ENCODE data around the gene TOB1. TPM values are rescaled to one million over a fixed set of nuclear protein-coding genes. Genes with fewer than 3 reads are reported as not detected.

Gene TOB1
- total RNA-seq, 1 donor from 2014 or later, result 18.8 TPM

DNA sequence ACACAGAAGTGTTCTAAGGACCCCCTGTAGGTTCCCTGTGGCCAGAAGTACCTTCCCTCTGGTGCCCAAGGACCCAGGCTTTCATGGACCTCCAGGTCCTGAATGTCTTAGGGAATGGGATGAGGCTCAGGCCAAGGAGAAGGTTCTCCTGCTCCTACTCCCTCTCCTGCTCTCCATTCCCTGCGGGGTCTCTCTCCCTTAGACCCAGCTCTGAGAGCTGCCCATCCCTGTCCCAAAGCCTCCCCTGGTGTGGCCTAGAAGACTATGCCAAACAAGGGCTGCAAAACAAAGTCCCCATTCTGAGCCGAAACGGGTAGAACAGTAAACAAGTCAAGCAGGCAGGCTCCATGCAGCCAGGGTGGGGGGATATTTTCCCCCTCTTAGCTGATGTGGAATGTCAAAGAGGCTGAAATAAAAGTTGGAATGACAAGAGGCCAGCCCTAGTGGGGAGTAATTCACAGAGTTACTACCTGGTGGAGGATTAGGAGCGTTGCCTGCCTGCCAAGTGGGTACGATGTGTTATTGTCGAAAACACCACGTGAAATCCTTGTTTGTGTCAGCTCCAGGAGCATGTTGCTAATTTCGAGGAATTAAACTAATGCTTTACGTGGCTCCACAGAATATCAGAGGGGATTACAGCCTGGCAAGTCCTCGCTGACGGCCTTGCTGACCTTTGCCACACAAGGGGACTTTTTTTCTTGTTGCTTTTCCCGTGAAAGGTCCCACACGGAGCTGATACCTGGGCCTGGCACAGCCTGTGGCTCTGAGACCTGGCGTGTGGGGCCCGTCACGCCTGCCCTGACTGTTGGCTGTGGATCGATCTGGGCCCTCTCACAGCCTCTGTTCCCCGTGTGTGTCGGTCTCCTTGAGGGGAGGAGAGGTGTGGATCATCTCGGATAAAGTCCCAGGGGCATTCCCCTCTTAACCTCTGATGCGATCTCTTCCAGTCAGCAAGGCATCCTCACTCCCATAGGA lies 27.9 kb downstream of the TOB1 start:
- CTCF ChIA-PET, result no interaction called here
- TF ChIP-seq, protein P1, sequence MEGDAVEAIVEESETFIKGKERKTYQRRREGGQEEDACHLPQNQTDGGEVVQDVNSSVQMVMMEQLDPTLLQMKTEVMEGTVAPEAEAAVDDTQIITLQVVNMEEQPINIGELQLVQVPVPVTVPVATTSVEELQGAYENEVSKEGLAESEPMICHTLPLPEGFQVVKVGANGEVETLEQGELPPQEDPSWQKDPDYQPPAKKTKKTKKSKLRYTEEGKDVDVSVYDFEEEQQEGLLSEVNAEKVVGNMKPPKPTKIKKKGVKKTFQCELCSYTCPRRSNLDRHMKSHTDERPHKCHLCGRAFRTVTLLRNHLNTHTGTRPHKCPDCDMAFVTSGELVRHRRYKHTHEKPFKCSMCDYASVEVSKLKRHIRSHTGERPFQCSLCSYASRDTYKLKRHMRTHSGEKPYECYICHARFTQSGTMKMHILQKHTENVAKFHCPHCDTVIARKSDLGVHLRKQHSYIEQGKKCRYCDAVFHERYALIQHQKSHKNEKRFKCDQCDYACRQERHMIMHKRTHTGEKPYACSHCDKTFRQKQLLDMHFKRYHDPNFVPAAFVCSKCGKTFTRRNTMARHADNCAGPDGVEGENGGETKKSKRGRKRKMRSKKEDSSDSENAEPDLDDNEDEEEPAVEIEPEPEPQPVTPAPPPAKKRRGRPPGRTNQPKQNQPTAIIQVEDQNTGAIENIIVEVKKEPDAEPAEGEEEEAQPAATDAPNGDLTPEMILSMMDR (IDR thresholded peaks at IDR 0.05), result no peak
- intact Hi-C loops (cut with micrococcal nuclease), result no loop called here
- H3K36me3 Mint-ChIP-seq (ENCODE audit: low read depth), result no peaks in the 10 kb centered on the region
- H3K4me3 Mint-ChIP-seq, result no peak overlapping the region
- H3K27me3 Mint-ChIP-seq, result peaks cover 16% of the 10 kb centered on the region
- H3K4me1 Mint-ChIP-seq, result no peaks in the 10 kb centered on the region
- DNase-seq (no peak), ATAC-seq (ENCODE audit: low read depth) (no peak)
- POLR2A ChIA-PET, result interaction anchor here (0.6 kb wide), 1 partner anchor 291 kb away, joined by 3 read pairs; no protein-coding TSS in a partner anchor
- H3K9me3 Mint-ChIP-seq, result no peaks in the 10 kb centered on the region
- H3K27ac Mint-ChIP-seq, result no peak overlapping the region

DNA sequence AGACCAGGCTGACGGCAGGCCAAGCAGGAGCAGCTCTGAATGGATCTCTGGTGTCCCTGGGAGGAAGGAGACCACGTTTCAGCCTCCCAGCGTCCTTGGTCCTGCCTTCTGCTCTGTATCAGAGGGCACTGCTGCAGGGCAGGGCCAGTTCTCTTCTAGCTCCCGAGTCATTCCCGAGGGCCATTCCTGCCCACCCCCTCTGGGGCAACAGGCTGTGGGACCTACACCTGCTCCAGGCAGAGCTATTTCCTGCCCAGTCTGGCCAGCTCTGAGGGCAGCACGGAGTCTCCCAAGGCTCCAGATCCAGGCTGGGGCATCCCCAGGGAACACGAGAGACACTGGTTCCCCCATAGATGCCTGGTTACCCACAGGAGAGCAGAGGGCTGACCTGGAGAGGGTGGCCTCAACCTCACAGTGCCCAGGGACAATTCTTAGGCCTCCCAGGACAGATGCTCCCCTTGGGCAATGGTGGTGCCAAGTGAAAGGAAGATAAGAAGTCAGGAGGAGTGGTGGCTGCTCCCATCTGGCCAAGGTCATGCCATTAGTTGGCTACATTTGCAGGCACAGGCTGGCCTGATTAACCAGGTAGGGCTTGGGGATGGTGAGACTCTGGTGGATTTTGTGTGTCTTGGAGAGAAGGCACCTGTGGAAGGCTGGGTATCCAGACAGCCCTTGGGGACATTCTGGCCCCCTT lies 28.7 kb downstream of the TOB1 start:
- DNase-seq (no peak), ATAC-seq (ENCODE audit: low read depth) (no peak)
- TF ChIP-seq, protein P1 (IDR thresholded peaks at IDR 0.05), result no peak
- no peak overlapping the region for H3K27ac Mint-ChIP-seq
- no peaks in the 10 kb centered on the region for H3K36me3 Mint-ChIP-seq (ENCODE audit: low read depth)
- no peaks in the 10 kb centered on the region for H3K9me3 Mint-ChIP-seq
- peaks cover 16% of the 10 kb centered on the region for H3K27me3 Mint-ChIP-seq
- intact Hi-C loops (cut with micrococcal nuclease), result no loop called here
- ChIA-PET POLR2A (no interaction called here), CTCF (no interaction called here)
- no peak overlapping the region for H3K4me3 Mint-ChIP-seq
- H3K4me1 Mint-ChIP-seq, result no peaks in the 10 kb centered on the region

DNA sequence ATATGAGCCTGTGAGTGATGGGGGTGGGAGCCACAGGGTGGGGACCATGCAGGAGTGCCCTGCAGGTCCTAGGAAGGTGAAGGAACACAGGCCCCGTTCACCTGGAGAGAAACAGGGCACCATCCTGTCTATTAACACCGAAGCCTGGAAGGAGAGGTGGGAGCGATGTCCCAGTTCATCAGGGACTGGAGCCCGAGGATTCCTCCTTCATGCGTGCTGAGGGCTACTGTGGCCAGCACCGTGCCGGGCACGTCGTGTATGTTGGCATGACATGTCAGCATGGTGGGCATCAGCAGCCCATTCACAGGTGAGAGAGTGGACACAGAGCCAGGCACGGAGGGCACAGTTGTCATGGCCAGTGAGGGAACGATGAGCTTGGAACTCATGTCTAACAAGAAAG lies 29.3 kb downstream of the TOB1 start:
- intact Hi-C loops (cut with micrococcal nuclease), result no loop called here
- TF ChIP-seq, protein P1 (IDR thresholded peaks at IDR 0.05), result no peak
- CTCF ChIA-PET, result no interaction called here

DNA sequence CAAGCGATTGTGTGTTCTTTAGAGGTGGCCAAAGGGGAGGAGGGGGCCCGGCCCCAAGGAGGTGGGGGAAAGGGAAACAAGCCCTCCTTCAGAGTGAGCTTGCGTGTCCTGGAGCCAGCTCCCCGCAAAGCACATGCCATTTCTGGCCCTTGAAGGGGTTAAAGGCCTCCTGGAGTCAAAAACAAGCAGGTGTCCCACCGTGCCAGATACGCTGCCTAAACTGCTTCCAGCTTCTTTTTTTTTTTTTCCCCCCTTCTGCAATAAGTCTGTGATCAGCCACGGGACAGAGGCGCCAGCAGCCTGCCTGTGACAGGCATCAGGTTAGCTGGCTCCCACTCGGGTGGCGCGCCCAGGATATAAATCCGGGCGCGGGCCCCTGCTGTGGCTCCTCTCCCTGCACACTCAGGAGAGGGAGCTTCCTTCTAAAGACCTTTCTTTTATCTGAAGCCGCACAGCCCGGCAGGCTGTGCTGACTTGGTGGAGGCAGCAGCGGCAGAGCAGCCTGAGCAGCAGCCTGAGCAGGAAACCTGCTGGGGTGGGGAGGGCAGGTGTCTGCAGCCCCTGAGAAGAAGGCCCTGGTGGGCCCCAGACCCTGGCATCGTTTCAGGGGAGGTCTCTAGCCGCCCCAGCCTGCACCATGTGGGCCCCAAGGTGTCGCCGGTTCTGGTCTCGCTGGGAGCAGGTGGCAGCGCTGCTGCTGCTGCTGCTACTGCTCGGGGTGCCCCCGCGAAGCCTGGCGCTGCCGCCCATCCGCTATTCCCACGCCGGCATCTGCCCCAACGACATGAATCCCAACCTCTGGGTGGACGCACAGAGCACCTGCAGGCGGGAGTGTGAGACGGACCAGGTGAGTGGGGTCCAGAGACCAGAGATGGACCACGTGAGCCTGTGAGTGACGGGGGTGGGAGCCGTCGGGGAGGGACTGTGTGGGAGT lies 30.6 kb downstream of the TOB1 start, which contains the start of gene WFIKKN2:
TSS of gene WFIKKN2 (plus strand) at position 286 of the 934 bp plus-strand sequence. CDS start at position 638, 352 bp downstream.
- Mint-ChIP-seq H3K9me3 (no peaks in the 10 kb centered on the region), H3K27ac (no peak within 1 kb of the TSS), H3K4me1 (no peaks in the 10 kb centered on the region), H3K27me3 (peaks cover 19% of the 10 kb centered on the region), H3K36me3 (ENCODE audit: low read depth) (no peaks in the 10 kb centered on the region), H3K4me3 (no peak within 1 kb of the TSS)
- DNase-seq, result no peak
- POLR2A ChIA-PET, result no interaction called here
- CTCF ChIA-PET, result no interaction called here
- intact Hi-C loops (cut with micrococcal nuclease), result no loop called here
- TF ChIP-seq, protein P1 (IDR thresholded peaks at IDR 0.05), result no peak
- ATAC-seq (ENCODE audit: low read depth), result no peak

More for the DNA sequence above, 29.3 kb downstream of the TOB1 start:
- Mint-ChIP-seq H3K36me3 (ENCODE audit: low read depth) (no peaks in the 10 kb centered on the region), H3K9me3 (no peaks in the 10 kb centered on the region), H3K4me3 (no peak overlapping the region), H3K27ac (no peak overlapping the region), H3K4me1 (no peaks in the 10 kb centered on the region), H3K27me3 (peaks cover 16% of the 10 kb centered on the region)
- POLR2A ChIA-PET, result no interaction called here
- no peak for DNase-seq
- no peak for ATAC-seq (ENCODE audit: low read depth)
